Colonic mucosa (tissue), 4 donors: ENCODE data around the gene WASF2. TPM values are rescaled to one million over a fixed set of nuclear protein-coding genes. Genes with fewer than 3 reads are reported as not detected.
A peak's percentile ranks its signal among the peaks of the same experiment; 100 is the strongest.
"Not testable (repeated sequence)": the region's sequence is repeated elsewhere in the genome, so short reads cannot be mapped to it uniquely, and the experiment has no call there.

Experiments used
- DNase-seq: peaks from one replicate; pipeline ENCODE4 v3.0.0-alpha.2; 2020
- H3K27ac ChIP-seq: fragments of 200-600 bp; one replicate; pipeline ENCODE4 v1.8.0; 2021
- H3K27me3 ChIP-seq: fragments of 200-600 bp; one replicate; pipeline ENCODE4 v1.8.0; 2021
- H3K36me3 ChIP-seq: fragments of 200-600 bp; one replicate; pipeline ENCODE4 v1.8.0; 2021
- H3K4me1 ChIP-seq: fragments of 200-600 bp; one replicate; pipeline ENCODE4 v1.8.0; 2021; ENCODE audit warnings: mild to moderate bottlenecking
- H3K4me3 ChIP-seq: fragments of 200-600 bp; one replicate; pipeline ENCODE4 v1.8.0; 2021
- H3K9ac ChIP-seq, 2 donors: one replicate each; pipeline ENCODE4 v1.7.0; 2013; ENCODE audit warnings: control low read depth in 2 of 2, low read depth in 2 of 2, low read length in 2 of 2
- H3K9me3 ChIP-seq: fragments of 200-600 bp; one replicate; pipeline ENCODE4 v1.8.0; 2021
- CTCF ChIP-seq: fragments of 200-600 bp; IDR thresholded peaks from one replicate; pipeline ENCODE4 v1.8.0; 2022; ENCODE audit warnings: antibody characterized with exemption, mild to moderate bottlenecking
- intact Hi-C: fragments of 100-400 bp; cut with DNase I; formaldehyde crosslinking; loops from one replicate; pipeline ENCODE4 v1.14.1; 2022
- total RNA-seq, 2 donors: library from RNA; stranded (reverse); fragmentation: NEBNext Ultra II Directional in 1 of 2; extraction: Animal tissue kit (Norgen Biotek cat#: 25700) in 1 of 2; gene quantifications; one replicate each; pipeline ENCODE4 v1.2.1, GENCODE V29; 2021
- donor health status: healthy.
- donor health status: DM: no; HTN: no; CAD: no.
- donor health status: DM: no; HTN: no; CAD: no.

Gene WASF2
- total RNA-seq, 2 donors from 2014 or later: 120 to 168 TPM

- no peak for TF ChIP-seq CTCF
- Histone ChIP-seq H3K36me3 (no peaks in the 10 kb centered on the region), H3K4me3 (no peak overlapping the region), H3K9me3 (no peaks in the 10 kb centered on the region), H3K27me3 (no peaks in the 10 kb centered on the region), H3K4me1 (no peaks in the 10 kb centered on the region), H3K27ac (no peak overlapping the region), H3K9ac (no peak overlapping the region)
- DNase-seq: no peak
- intact Hi-C loops: no loop called here
These were observed 24.9 kb downstream of the WASF2 start for GRCh38 chr1:27464926-27465647.

GRCh38 chr1:27463916-27464315, 26.1 kb downstream of the WASF2 start:
- DNase-seq, H3K9ac ChIP-seq, H3K9me3 ChIP-seq, H3K27me3 ChIP-seq, intact Hi-C loops, H3K4me3 ChIP-seq, H3K36me3 ChIP-seq, H3K4me1 ChIP-seq, H3K27ac ChIP-seq: not testable (repeated sequence)

- H3K27me3 ChIP-seq, H3K9me3 ChIP-seq, H3K36me3 ChIP-seq, DNase-seq, H3K4me3 ChIP-seq, H3K4me1 ChIP-seq, H3K27ac ChIP-seq, intact Hi-C loops, H3K9ac ChIP-seq: not testable (repeated sequence)
These were observed 31.4 kb downstream of the WASF2 start for GRCh38 chr1:27458521-27458920.

DNA sequence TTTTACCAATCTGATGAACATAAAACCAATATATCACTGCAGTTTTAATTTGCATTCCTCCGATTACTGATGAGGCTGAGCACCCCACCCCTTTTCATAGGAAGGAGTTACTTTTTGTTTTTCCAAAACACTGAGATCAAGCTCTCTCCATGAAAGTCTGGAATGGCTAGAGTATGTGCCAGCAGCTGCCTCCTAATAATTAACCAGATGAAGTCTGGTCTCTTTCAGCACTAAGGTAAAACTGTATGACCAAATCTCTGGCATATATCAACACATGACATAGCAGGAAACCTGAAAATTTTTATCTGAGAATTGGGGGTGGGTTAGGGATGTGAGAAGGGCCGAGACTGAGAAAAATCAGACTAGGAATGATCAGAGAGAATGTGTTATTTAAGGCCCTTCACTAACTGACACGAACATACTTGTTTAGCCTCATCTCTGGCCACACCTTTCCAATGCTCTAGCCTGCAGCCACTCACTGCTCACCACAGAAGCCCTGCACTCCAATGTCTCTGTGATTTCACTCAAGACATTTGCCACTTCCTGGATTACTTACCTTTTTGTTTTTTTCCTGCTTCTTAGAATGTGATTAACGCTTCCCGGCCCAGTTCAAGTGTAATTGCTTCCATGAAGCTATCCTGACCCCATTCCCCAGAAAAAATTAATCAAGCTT, 34.7 kb downstream of the WASF2 start:
- Histone ChIP-seq H3K27me3 (no peaks in the 10 kb centered on the region), H3K9me3 (no peaks in the 10 kb centered on the region), H3K27ac (no peak overlapping the region), H3K9ac (peak overlapping the region in 1 of 2 donors; percentile 51), H3K4me3 (no peak overlapping the region), H3K36me3 (no peaks in the 10 kb centered on the region), H3K4me1 (no peaks in the 10 kb centered on the region)
- intact Hi-C loops: no loop called here
- no peak for DNase-seq
- no peak for TF ChIP-seq CTCF

DNA sequence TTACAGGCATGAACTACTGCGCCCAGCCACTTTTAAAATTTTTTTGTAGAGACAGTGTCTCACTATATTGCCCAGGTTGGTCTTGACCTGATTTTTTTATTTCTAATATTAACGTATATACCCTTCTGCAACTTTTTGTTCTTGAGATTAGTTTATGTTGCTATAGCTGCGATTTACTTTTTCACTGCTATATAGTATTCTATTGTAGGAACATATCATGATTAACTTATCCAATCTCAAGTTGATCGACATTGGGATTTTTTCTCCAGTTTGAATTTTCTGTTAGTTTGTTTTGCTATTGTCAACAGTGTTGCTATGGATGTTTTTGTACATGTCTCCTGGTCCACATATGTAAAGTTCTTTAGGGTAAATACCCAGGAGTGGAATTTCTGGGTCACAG, 35.4 kb downstream of the WASF2 start:
- no peak overlapping the region for H3K27ac ChIP-seq
- no peak for TF ChIP-seq CTCF

DNA sequence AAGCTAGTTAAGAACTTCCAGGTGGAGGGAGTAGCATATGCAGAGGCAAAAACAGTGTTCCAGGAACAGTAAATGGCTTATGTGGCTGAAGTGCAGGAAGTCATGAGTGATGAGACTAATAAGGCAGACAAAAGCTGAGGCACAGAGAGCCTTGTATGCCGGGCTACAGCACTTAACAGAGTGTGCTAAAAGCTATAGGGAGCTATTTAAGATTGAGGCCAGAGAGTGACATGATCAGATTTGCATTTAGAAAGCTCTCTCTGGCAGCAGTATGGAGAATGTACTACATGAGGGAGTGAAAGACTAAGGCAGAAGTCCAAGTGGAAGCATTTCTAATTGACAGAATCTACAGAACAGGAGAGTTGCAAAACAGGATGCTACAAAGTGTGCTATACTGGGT, 38.6 kb downstream of the WASF2 start:
- Histone ChIP-seq H3K36me3 (no peaks in the 10 kb centered on the region), H3K27ac (no peak overlapping the region), H3K27me3 (no peaks in the 10 kb centered on the region), H3K9ac (no peak overlapping the region), H3K9me3 (no peaks in the 10 kb centered on the region), H3K4me3 (no peak overlapping the region), H3K4me1 (no peaks in the 10 kb centered on the region)
- intact Hi-C loops: no loop called here
- DNase-seq: no peak
- TF ChIP-seq CTCF: no peak

More for the DNA sequence above, 35.4 kb downstream of the WASF2 start:
- Histone ChIP-seq H3K9ac (no peak overlapping the region), H3K4me3 (no peak overlapping the region), H3K4me1 (no peaks in the 10 kb centered on the region), H3K9me3 (no peaks in the 10 kb centered on the region), H3K36me3 (no peaks in the 10 kb centered on the region), H3K27me3 (no peaks in the 10 kb centered on the region)
- no peak for DNase-seq
- intact Hi-C loops: no loop called here
